Measurements from ENCODE around the gene MTRFR.

The MTRFR gene

DNA sequence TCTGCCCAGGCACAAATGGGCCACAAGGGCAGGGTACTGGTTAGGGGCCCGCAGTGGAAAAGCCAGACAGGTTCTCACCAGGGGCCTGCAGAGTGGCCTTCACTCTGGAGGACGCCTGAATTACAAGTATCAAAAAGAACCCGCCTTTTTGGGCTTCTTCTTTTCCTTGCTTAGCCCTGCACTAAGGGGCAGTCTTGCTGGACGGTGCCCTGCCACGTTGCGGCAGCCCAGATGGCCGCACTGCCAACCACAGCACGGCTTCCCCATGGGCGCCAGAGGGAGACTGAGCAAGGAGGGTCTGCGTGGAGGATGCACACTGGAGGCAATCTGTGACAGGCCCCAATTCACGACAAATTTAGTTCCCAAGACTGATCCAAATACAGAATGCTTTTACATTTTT is 56.7 kb downstream of the MTRFR start:
- H3K27ac ChIP-seq: no peak overlapping the region
- no peaks in the 10 kb centered on the region for H3K36me3 ChIP-seq (ENCODE audit: insufficient read depth)
- no peaks in the 10 kb centered on the region for H3K4me1 ChIP-seq (ENCODE audit: low read depth, poor library complexity, severe bottlenecking)
- H3K27me3 ChIP-seq (ENCODE audit: insufficient read depth, low read depth): no peaks in the 10 kb centered on the region
- no peaks in the 10 kb centered on the region for H3K79me2 ChIP-seq (ENCODE audit: insufficient read depth, low read depth)
- no peak overlapping the region for H3K4me3 ChIP-seq (IDR thresholded peaks at IDR 0.05; ENCODE audit: insufficient read depth, low read depth, low read length)
- no peak overlapping the region for H3K9ac ChIP-seq
- H2AFZ ChIP-seq (ENCODE audit: low read depth): no peak overlapping the region
- H4K20me1 ChIP-seq (ENCODE audit: insufficient read depth): no peaks in the 10 kb centered on the region
- H3K4me2 ChIP-seq: no peak overlapping the region
- TF ChIP-seq, protein P1, sequence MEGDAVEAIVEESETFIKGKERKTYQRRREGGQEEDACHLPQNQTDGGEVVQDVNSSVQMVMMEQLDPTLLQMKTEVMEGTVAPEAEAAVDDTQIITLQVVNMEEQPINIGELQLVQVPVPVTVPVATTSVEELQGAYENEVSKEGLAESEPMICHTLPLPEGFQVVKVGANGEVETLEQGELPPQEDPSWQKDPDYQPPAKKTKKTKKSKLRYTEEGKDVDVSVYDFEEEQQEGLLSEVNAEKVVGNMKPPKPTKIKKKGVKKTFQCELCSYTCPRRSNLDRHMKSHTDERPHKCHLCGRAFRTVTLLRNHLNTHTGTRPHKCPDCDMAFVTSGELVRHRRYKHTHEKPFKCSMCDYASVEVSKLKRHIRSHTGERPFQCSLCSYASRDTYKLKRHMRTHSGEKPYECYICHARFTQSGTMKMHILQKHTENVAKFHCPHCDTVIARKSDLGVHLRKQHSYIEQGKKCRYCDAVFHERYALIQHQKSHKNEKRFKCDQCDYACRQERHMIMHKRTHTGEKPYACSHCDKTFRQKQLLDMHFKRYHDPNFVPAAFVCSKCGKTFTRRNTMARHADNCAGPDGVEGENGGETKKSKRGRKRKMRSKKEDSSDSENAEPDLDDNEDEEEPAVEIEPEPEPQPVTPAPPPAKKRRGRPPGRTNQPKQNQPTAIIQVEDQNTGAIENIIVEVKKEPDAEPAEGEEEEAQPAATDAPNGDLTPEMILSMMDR (conservative IDR thresholded peaks at IDR 0.05; ENCODE audit: low read depth, low read length): no peak

DNA sequence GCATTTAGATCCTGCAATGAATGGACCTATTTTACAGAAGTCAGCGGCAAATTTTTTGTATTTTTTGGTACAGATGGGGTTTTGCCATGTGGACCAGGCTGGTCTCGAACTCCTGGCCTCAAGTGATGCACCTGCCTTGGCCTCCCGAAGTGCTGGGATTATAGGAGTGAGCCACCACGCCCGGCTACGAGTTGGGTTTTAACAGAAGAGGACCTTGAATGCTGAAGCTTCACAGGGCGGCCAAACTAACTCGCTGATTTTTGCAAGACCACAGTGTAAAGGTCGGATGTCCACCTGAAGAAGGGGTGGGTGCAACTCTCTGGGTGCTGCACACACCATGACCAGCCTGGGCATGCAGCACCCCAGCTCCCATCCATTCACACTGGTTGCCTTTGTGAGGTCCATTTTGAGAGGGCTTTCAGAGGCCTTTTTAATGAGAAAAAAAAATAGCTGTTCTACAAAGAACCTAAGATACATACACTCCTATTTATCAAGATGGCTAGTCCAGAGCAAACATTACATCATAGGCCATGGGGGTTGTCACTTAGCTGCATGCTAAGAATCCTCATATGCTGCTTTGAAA is 60.0 kb downstream of the MTRFR start:
- TF ChIP-seq, protein P1 (conservative IDR thresholded peaks at IDR 0.05; ENCODE audit: low read depth, low read length): no peak
- H3K36me3 ChIP-seq (ENCODE audit: insufficient read depth): no peaks in the 10 kb centered on the region

GRCh38 chr12:123305136-123305535 is 71.9 kb downstream of the MTRFR start:
- no peak overlapping the region for H3K4me3 ChIP-seq (IDR thresholded peaks at IDR 0.05; ENCODE audit: insufficient read depth, low read depth, low read length)
- TF ChIP-seq, protein P1 (conservative IDR thresholded peaks at IDR 0.05; ENCODE audit: low read depth, low read length): no peak
- no peaks in the 10 kb centered on the region for H4K20me1 ChIP-seq (ENCODE audit: insufficient read depth)
- H3K27me3 ChIP-seq (ENCODE audit: insufficient read depth, low read depth): no peaks in the 10 kb centered on the region
- H3K4me2 ChIP-seq: no peak overlapping the region
- no peak overlapping the region for H3K27ac ChIP-seq
- H3K36me3 ChIP-seq (ENCODE audit: insufficient read depth): no peaks in the 10 kb centered on the region
- no peak overlapping the region for H3K9ac ChIP-seq
- H3K79me2 ChIP-seq (ENCODE audit: insufficient read depth, low read depth): no peaks in the 10 kb centered on the region
- H3K4me1 ChIP-seq (ENCODE audit: low read depth, poor library complexity, severe bottlenecking): no peaks in the 10 kb centered on the region
- no peak overlapping the region for H2AFZ ChIP-seq (ENCODE audit: low read depth)

More for the DNA sequence above, 60.0 kb downstream of the MTRFR start:
- H3K9ac ChIP-seq: no peak overlapping the region
- H2AFZ ChIP-seq (ENCODE audit: low read depth): no peak overlapping the region
- H3K27ac ChIP-seq: no peak overlapping the region
- H3K27me3 ChIP-seq (ENCODE audit: insufficient read depth, low read depth): no peaks in the 10 kb centered on the region
- H3K4me1 ChIP-seq (ENCODE audit: low read depth, poor library complexity, severe bottlenecking): no peaks in the 10 kb centered on the region
- no peak overlapping the region for H3K4me3 ChIP-seq (IDR thresholded peaks at IDR 0.05; ENCODE audit: insufficient read depth, low read depth, low read length)
- H4K20me1 ChIP-seq (ENCODE audit: insufficient read depth): no peaks in the 10 kb centered on the region
- H3K79me2 ChIP-seq (ENCODE audit: insufficient read depth, low read depth): no peaks in the 10 kb centered on the region
- no peak overlapping the region for H3K4me2 ChIP-seq

DNA sequence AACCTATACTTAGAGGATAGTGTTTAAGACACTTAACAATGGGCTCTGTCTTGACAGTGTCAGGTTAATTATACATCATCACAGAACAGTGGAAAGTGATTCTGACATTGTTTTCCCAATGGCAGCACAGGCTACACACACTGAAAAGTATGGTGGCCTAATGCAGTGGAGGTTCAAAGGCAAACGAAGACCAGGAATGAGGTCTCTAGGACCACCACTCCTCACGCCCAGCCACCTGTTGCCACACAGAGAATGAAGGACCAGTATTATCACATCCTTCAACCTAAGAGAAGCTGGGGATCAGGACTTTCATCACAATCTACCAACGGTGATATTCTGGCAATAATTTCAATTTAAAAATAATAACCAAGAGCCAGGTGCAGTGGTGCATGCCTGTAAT is 73.0 kb downstream of the MTRFR start:
- no peak overlapping the region for H3K4me2 ChIP-seq
- no peaks in the 10 kb centered on the region for H3K36me3 ChIP-seq (ENCODE audit: insufficient read depth)
- no peak overlapping the region for H3K9ac ChIP-seq
- no peaks in the 10 kb centered on the region for H3K79me2 ChIP-seq (ENCODE audit: insufficient read depth, low read depth)
- H3K27me3 ChIP-seq (ENCODE audit: insufficient read depth, low read depth): no peaks in the 10 kb centered on the region
- no peak overlapping the region for H2AFZ ChIP-seq (ENCODE audit: low read depth)
- no peaks in the 10 kb centered on the region for H4K20me1 ChIP-seq (ENCODE audit: insufficient read depth)
- no peaks in the 10 kb centered on the region for H3K4me1 ChIP-seq (ENCODE audit: low read depth, poor library complexity, severe bottlenecking)
- no peak overlapping the region for H3K4me3 ChIP-seq (IDR thresholded peaks at IDR 0.05; ENCODE audit: insufficient read depth, low read depth, low read length)
- TF ChIP-seq, protein P1 (conservative IDR thresholded peaks at IDR 0.05; ENCODE audit: low read depth, low read length): no peak
- H3K27ac ChIP-seq: no peak overlapping the region
